Measurements from ENCODE around the gene ABCD3. TPM values are rescaled to one million over a fixed set of nuclear protein-coding genes. Genes with fewer than 3 reads are reported as not detected.
A peak's percentile ranks its signal among the peaks of the same experiment; 100 is the strongest.

Gene ABCD3
- total RNA-seq, 8 experiments from 2014 or later: 41.9 to 222 (median 47.4) TPM

DNA sequence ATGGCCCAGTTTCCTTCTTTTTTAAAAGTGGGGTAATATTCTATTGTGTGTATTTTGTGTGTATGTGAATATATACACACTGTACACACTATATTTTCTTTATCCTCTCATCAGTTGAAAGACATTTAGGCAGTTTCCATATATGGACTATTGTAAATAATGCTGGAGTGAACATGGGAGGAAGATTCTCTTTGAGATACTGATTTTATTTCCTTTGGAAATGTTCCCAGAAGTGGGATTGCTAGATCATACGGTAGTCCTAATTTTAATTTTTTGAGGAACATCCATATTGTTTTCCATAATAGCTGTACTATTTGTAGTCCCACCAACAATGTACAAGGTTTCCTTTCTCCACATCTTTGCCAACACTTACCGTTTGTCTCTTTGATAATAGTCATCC lies 72.4 kb downstream of the ABCD3 start:
- 45 to 100% (median 86%) methylated on average over 1 to 2 of the region's 2 CpGs; no CpG with 5 or more reads in 1 of the 10 experiments for WGBS, 10 experiments
- in situ Hi-C loops (cut with MboI; ENCODE audit: low pct_unique_long_range_greater_than_20kb in 2 of 9, low sequenced_read_pairs in 9 of 9, unreplicated experiment in 9 of 9): no loop called here
- no peak overlapping the region for H3K4me3 ChIP-seq
- ATAC-seq (replicated peaks in 6 of 8): peak in 1 of 8 experiments; percentile 26
- H3K27ac ChIP-seq: no peak overlapping the region
- no peaks in the 10 kb centered on the region for H3K4me1 ChIP-seq (replicated peaks in 1 of 2)

DNA sequence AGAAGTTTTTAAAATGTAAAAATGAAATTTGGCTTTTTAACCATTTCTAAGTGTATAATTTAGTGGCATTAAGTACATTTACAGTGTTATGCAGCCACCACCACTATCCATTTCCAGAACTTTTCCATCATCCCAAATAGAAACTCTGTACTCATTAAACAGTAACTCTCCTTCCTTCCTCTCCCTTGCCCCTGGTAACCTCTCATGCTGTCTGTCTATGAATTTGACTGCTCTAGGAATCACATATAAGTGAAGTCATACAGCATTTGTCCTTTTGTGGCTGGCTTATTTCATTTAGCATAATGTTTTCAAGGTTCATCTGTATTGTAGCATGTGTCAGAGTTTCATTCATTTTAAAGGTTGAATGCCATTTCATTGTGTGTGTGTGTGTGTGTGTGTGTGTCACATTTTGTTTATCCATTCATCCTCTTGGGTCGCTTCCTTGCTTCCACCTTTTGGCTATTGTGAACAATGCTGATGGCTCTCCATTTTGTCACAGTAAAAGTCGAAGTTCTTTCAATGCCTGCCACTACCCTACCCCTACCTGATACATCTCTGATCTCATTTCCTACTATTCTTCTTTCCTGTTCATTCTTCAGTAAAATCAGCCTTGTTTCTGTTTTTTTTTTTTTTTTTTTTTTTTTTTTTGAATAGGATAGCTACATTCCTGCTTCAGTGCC lies 78.0 kb downstream of the ABCD3 start:
- Histone ChIP-seq H3K4me3 (no peak overlapping the region), H3K27ac (no peak overlapping the region), H3K4me1 (replicated peaks in 1 of 2) (peaks cover 0 to 4% of the 10 kb centered on the region in 2 donors)
- 40 to 98% (median 85%) methylated on average over 1 to 2 of the region's 2 CpGs for WGBS, 10 experiments
- no peak for ATAC-seq (replicated peaks in 6 of 8)
- in situ Hi-C loops (cut with MboI; ENCODE audit: low pct_unique_long_range_greater_than_20kb in 2 of 9, low sequenced_read_pairs in 9 of 9, unreplicated experiment in 9 of 9): no loop called here

DNA sequence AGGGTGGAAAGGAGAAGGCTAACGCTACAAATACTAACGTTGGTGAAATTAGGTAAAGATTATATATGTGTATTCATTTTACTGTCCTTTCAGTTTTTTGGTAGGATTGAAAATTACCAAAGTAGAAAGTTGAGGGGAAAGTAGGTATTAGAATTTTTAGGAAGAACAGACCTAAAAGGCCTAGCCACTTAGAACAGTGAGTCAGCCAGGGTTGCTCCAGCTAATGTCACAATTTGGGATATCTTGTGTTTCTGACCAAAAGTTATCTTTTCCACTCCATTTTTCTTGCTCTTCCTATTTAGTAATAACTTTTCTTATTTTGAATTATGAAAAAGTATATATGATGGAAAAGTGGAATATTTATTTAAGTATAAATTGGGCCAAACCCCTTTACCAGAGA lies 83.2 kb downstream of the ABCD3 start:
- H3K4me1 ChIP-seq (replicated peaks in 1 of 2): peaks cover 0 to under 1% of the 10 kb centered on the region in 2 donors
- H3K27ac ChIP-seq: no peak overlapping the region
- H3K4me3 ChIP-seq: no peak overlapping the region
- ATAC-seq (replicated peaks in 6 of 8): no peak
- 78 to 100% (median 93%) methylated on average over 1 to 2 of the region's 2 CpGs; no CpG with 5 or more reads in 1 of the 10 experiments for WGBS, 10 experiments
- in situ Hi-C loops (cut with MboI; ENCODE audit: low pct_unique_long_range_greater_than_20kb in 2 of 9, low sequenced_read_pairs in 9 of 9, unreplicated experiment in 9 of 9): loop anchor here in 4 of 9 experiments (25.0 kb wide), 2 partner anchors 311 to 536 kb away; partner anchors contain the start of gene SLC44A3 (in 4 of the 4)

DNA sequence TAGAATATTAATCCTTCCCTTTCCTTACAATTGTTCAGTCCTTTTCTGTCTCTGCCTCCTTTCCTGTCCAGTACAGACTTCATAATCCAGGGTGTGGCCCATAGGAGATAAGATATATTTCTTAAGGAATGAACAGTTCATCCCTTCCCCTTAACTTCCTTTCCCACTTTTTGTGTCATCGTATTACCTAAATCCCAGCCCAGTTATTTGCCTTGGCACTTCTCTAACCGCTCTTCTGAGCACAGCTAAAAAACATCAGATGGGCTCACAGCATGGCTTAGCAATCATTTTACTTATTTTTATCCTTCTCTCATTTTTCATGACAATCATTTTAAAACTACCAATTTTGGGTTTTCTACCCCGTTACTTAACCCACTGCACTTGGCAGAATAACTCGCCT lies 83.7 kb downstream of the ABCD3 start:
- Histone ChIP-seq H3K4me1 (replicated peaks in 1 of 2) (no peaks in the 10 kb centered on the region), H3K27ac (no peak overlapping the region), H3K4me3 (no peak overlapping the region)
- 75 to 100% (median 99%) methylated on average over 1 to 4 of the region's 4 CpGs for WGBS, 10 experiments
- no peak for ATAC-seq (replicated peaks in 6 of 8)
- in situ Hi-C loops (cut with MboI; ENCODE audit: low pct_unique_long_range_greater_than_20kb in 2 of 9, low sequenced_read_pairs in 9 of 9, unreplicated experiment in 9 of 9): loop anchor here in 4 of 9 experiments (25.0 kb wide), 2 partner anchors 310 to 535 kb away; partner anchors contain the start of gene SLC44A3 (in 4 of the 4)

DNA sequence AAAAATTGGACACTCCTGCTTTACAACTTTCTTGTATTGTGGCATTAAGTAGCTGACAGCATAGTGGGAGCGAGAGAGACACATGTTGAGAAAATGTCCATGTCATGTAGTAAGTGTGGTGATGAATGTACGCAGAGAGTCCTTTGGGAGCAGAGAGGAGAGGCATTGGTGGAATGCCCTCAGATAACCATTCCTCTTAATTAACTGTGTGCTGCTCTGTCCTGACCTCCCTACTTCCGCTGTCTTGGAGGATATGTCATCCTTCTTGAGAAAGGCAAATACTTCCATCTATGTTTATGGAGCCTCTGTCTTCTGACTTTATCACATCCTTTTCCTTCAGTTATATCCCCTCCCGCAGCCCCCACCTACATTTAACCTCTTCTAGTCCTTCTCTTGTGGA lies 85.0 kb downstream of the ABCD3 start:
- H3K4me1 ChIP-seq (replicated peaks in 1 of 2): no peaks in the 10 kb centered on the region
- H3K4me3 ChIP-seq: no peak overlapping the region
- WGBS, 10 experiments: 76 to 97% (median 94%) methylated on average over 1 to 4 of the region's 4 CpGs; no CpG with 5 or more reads in 1 of the 10 experiments
- H3K27ac ChIP-seq: no peak overlapping the region
- peak in 1 of 8 experiments; percentile 23 for ATAC-seq (replicated peaks in 6 of 8)
- in situ Hi-C loops (cut with MboI; ENCODE audit: low pct_unique_long_range_greater_than_20kb in 2 of 9, low sequenced_read_pairs in 9 of 9, unreplicated experiment in 9 of 9): loop anchor here in 4 of 9 experiments (25.0 kb wide), 2 partner anchors 309 to 534 kb away; partner anchors contain the start of gene SLC44A3 (in 4 of the 4)

DNA sequence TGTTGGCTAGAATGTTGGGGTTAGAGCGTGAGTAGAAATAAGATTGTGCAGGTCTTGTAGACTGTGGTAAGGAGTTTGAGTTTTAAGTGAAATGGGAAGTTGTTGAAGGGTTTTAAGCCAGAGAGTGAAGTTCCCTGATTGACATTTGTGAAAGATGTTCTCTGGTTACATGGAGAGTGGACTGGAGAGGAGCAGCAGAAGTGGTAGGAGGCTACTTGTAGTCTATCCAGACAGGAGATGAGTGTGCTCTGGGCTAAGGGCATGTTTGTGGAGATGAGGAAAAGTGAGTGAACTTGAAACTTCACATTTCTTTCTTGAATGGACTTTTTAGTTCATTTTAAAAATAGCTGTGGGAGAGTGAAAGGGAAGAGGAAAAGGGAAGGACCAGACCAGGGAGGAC lies 86.4 kb downstream of the ABCD3 start:
- no peak for ATAC-seq (replicated peaks in 6 of 8)

DNA sequence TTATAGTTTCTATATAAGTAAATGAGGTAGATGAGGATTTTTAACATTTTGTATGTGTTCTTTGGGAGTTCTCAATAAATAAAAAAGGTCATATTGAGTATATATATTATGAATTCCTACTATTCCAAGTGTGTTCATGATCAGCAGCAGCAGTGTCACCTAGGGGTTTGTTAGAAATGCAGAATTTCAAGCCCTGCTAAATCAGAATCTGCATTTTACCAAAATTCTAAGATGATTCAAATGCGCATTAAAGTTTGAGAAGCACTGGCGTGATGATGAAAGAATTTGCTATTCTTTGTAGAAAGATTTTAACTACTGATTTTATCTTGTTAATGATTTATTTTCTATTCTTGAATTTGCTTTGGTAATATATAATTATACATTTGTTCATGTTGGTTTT lies 94.6 kb downstream of the ABCD3 start:
- in situ Hi-C loops (cut with MboI; ENCODE audit: low pct_unique_long_range_greater_than_20kb in 2 of 9, low sequenced_read_pairs in 9 of 9, unreplicated experiment in 9 of 9): loop anchor here in 4 of 9 experiments (25.0 kb wide), 2 partner anchors 299 to 524 kb away; partner anchors contain the start of gene SLC44A3 (in 4 of the 4)
- no peak overlapping the region for H3K4me3 ChIP-seq
- peak in 3 of 8 experiments; percentile 22 to 70 (median 69) for ATAC-seq (replicated peaks in 6 of 8)
- WGBS, 10 experiments: 44 to 100% (median 89%) methylated on average over 1 to 2 of the region's 2 CpGs
- no peaks in the 10 kb centered on the region for H3K4me1 ChIP-seq (replicated peaks in 1 of 2)
- H3K27ac ChIP-seq: no peak overlapping the region

More for the DNA sequence above, 86.4 kb downstream of the ABCD3 start:
- Histone ChIP-seq H3K4me3 (no peak overlapping the region), H3K4me1 (replicated peaks in 1 of 2) (no peaks in the 10 kb centered on the region), H3K27ac (no peak overlapping the region)
- in situ Hi-C loops (cut with MboI; ENCODE audit: low pct_unique_long_range_greater_than_20kb in 2 of 9, low sequenced_read_pairs in 9 of 9, unreplicated experiment in 9 of 9): loop anchor here in 4 of 9 experiments (25.0 kb wide), 2 partner anchors 308 to 533 kb away; partner anchors contain the start of gene SLC44A3 (in 4 of the 4)
- WGBS, 10 experiments: 80 to 100% (median 100%) methylated on average over 1 of the region's 1 CpG; no CpG with 5 or more reads in 5 of the 10 experiments

DNA sequence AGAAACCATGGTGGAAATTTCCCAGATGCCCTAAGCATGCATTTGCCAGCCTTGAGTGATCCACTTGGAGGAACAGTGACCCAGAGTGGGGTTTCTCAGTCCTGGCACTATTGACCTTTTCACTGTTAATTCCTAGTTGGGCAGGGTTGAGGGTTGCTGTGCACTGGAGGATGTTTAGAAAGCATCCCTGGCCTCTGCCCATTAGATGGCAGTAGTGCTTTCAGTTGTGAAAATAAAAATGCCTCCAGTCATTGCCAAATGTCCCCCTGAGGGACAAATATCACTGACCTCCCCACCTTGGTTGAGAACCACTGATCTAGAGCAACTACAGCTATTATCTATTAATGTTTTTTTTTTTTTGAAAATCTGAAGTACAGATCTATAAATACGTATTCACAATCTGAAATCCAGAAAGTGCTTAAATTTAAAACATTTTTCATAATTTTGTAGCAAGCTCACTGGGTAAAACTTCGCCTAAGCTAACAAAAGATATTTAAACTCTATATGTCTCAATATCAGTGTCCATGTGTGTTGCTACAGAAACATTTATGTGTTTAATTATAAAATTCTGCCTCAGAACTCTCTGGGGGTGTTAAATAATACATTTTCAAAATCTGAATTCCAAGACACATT lies 96.0 kb downstream of the ABCD3 start:
- in situ Hi-C loops (cut with MboI; ENCODE audit: low pct_unique_long_range_greater_than_20kb in 2 of 9, low sequenced_read_pairs in 9 of 9, unreplicated experiment in 9 of 9): loop anchor here in 4 of 9 experiments (25.0 kb wide), 2 partner anchors 298 to 523 kb away; partner anchors contain the start of gene SLC44A3 (in 4 of the 4)
- WGBS, 10 experiments: 41 to 95% (median 74%) methylated on average over 1 to 2 of the region's 2 CpGs; no CpG with 5 or more reads in 1 of the 10 experiments
- ATAC-seq (replicated peaks in 6 of 8): peak in 7 of 8 experiments; percentile 27 to 74 (median 42)
- H3K4me3 ChIP-seq: no peak overlapping the region
- no peak overlapping the region for H3K27ac ChIP-seq
- no peaks in the 10 kb centered on the region for H3K4me1 ChIP-seq (replicated peaks in 1 of 2)

DNA sequence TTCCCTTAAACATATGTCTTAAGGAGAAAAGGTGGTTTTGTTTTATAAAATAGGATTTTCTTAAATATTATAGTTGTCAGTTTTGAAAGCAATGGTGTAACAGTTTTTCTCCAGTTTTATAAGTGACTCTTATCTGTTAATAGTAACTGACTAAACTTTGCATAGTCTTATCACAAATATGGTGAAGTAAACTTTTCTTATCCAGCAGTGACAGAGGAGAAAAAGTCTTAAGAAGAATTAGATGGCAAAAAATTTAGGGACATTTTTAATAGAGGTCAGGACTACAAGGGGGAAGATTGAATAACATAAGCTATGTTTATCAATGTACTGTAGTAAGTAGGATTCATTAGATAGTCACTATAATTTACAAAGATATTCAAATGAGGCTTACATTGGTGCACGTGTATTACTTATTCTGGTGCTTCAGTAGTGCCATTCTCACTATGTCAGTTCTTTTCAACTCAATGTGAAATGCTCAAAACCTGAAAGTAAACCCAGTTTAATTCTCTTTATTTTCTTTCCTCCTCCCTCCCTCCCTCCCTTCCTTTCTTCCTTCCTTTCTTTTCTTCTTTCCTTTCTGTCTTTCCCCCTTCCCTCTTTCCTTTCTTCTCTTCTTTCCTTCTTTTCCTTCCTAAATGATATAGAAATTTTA lies 97.2 kb downstream of the ABCD3 start:
- in situ Hi-C loops (cut with MboI; ENCODE audit: low pct_unique_long_range_greater_than_20kb in 2 of 9, low sequenced_read_pairs in 9 of 9, unreplicated experiment in 9 of 9): loop anchor here in 4 of 9 experiments (25.0 kb wide), 2 partner anchors 297 to 522 kb away; partner anchors contain the start of gene SLC44A3 (in 4 of the 4)
- 27 to 86% (median 76%) methylated on average over 1 of the region's 1 CpG; no CpG with 5 or more reads in 2 of the 10 experiments for WGBS, 10 experiments
- ATAC-seq (replicated peaks in 6 of 8): no peak

DNA sequence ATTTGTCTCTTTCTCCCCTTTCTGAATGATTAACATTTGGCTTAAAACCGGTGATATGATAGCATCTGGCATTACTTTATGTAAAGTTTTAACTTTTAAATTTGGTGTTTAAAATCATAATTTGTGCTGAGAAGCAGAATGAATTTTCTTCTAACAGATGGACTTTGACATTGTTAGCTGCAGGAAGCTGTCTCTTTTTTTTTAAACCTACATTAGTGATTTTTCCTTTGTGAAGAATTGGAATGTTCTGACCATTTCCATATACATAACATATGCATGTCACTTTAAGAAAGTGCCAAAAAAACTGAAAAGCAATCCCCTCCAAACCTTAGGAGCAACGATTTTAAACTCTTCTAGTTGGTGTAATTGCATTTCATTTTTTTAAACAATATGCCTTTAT lies 101.2 kb downstream of the ABCD3 start:
- Histone ChIP-seq H3K4me3 (no peak overlapping the region), H3K4me1 (replicated peaks in 1 of 2) (no peaks in the 10 kb centered on the region), H3K27ac (no peak overlapping the region)
- 0 to 100% (median 49%) methylated on average over 1 to 2 of the region's 2 CpGs for WGBS, 10 experiments
- in situ Hi-C loops (cut with MboI; ENCODE audit: low pct_unique_long_range_greater_than_20kb in 2 of 9, low sequenced_read_pairs in 9 of 9, unreplicated experiment in 9 of 9): loop anchor here in 4 of 9 experiments (25.0 kb wide), 2 partner anchors 293 to 518 kb away; partner anchors contain the start of gene SLC44A3 (in 4 of the 4)
- ATAC-seq (replicated peaks in 6 of 8): no peak

More for the DNA sequence above, 97.2 kb downstream of the ABCD3 start:
- Histone ChIP-seq H3K4me3 (no peak overlapping the region), H3K27ac (no peak overlapping the region), H3K4me1 (replicated peaks in 1 of 2) (no peaks in the 10 kb centered on the region)

DNA sequence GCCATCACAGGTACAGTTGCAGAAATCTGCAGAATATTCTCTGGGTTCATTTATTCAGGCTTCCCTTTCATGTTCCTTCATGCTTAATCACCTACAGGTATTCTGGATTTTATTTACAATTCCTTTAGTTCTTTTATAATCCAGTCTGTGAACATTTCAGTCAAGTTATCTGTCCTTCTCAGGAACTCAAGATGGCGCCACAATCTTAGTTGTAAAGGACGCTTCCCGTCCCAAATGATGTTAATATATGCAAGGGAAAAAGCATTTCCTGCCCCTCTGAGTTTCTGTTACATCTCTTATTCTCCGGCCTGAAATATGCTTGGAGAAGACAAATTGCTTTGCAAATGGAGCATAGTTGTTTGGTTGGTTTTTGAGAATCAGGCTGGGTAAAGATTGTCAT lies 104.1 kb downstream of the ABCD3 start:
- Histone ChIP-seq H3K4me3 (no peak overlapping the region), H3K27ac (no peak overlapping the region), H3K4me1 (replicated peaks in 1 of 2) (no peaks in the 10 kb centered on the region)
- peak in 7 of 8 experiments; percentile 10 to 52 (median 38) for ATAC-seq (replicated peaks in 6 of 8)
- in situ Hi-C loops (cut with MboI; ENCODE audit: low pct_unique_long_range_greater_than_20kb in 2 of 9, low sequenced_read_pairs in 9 of 9, unreplicated experiment in 9 of 9): loop anchor here in 7 of 9 experiments (10.0 to 25.0 kb wide), 4 partner anchors 272 to 515 kb away; partner anchors contain the start of gene SLC44A3 (in 4 of the 7)
- 2 to 60% (median 27%) methylated on average over 1 to 4 of the region's 4 CpGs for WGBS, 10 experiments

DNA sequence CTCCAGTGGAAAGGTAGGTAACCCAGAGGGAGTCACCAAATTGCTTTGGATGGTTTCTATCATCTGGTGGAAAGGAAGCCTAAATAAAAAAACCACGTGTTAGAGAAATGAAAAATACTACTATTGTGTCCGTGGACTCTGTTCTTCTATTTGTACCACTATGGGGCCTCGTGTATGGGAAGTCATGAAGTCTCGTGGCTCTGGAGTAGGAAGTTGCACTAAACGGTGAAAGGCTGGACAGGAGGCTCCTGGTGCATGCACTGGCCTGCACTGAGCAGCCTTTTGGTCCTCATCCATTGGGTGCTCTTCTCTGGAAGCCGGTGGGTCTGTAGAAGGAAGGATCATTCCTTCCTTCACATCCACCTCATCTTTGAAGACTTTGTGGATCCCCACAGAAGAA lies 106.3 kb downstream of the ABCD3 start:
- H3K4me3 ChIP-seq: no peak overlapping the region
- in situ Hi-C loops (cut with MboI; ENCODE audit: low pct_unique_long_range_greater_than_20kb in 2 of 9, low sequenced_read_pairs in 9 of 9, unreplicated experiment in 9 of 9): loop anchor here in 7 of 9 experiments (10.0 to 25.0 kb wide), 4 partner anchors 270 to 513 kb away; partner anchors contain the start of gene SLC44A3 (in 4 of the 7)
- ATAC-seq (replicated peaks in 6 of 8): no peak
- WGBS, 10 experiments: 70 to 100% (median 97%) methylated on average over 2 to 6 of the region's 6 CpGs; no CpG with 5 or more reads in 3 of the 10 experiments
- H3K27ac ChIP-seq: no peak overlapping the region
- H3K4me1 ChIP-seq (replicated peaks in 1 of 2): no peaks in the 10 kb centered on the region

Data from motor neuron (in vitro differentiated cells).